ENCODE data around the gene NUDCD3.

- TF ChIP-seq RAD21 (IDR thresholded peaks at IDR 0.05) (no peak), CTCF (IDR thresholded peaks at IDR 0.05; ENCODE audit: low read depth, low read length, missing input control) (no peak), RXRA (IDR thresholded peaks at IDR 0.05) (no peak), ATF3 (IDR thresholded peaks at IDR 0.05) (no peak), GABPA (IDR thresholded peaks at IDR 0.05 in 1 of 2, conservative IDR thresholded peaks at IDR 0.05 in 1 of 2) (no peak), REST (IDR thresholded peaks at IDR 0.05) (no peak)
These were observed 81.9 kb downstream of the NUDCD3 start for GRCh38 chr7:44408596-44408995.

Measured in liver (tissue), 3 donors.